Lower lobe of right lung (tissue), 2 donors: ENCODE results near the gene NCLN. TPM values are rescaled to one million over a fixed set of nuclear protein-coding genes. Genes with fewer than 3 reads are reported as not detected.

Experiments used
- ATAC-seq, 2 donors: fragments of 200-7000 bp; cut with Tn5 transposase; one replicate each; pipeline ENCODE4 v1.9.1; 2020 to 2022; ENCODE audit warnings: mild to moderate bottlenecking in 2 of 2, moderate library complexity in 2 of 2
- DNase-seq: peaks from one replicate; pipeline ENCODE4 v3.0.0-alpha.2; 2020
- H3K27ac ChIP-seq: fragments of 200-600 bp; one replicate; pipeline ENCODE4 v1.8.0; 2022
- H3K27me3 ChIP-seq: fragments of 200-600 bp; one replicate; pipeline ENCODE4 v1.8.0; 2022; ENCODE audit warnings: low read depth
- H3K36me3 ChIP-seq: fragments of 200-600 bp; one replicate; pipeline ENCODE4 v1.8.0; 2022; ENCODE audit warnings: mild to moderate bottlenecking
- H3K4me1 ChIP-seq: fragments of 200-600 bp; one replicate; pipeline ENCODE4 v1.8.0; 2022
- H3K4me3 ChIP-seq: fragments of 200-600 bp; one replicate; pipeline ENCODE4 v1.8.0; 2022; ENCODE audit warnings: mild to moderate bottlenecking
- H3K9me3 ChIP-seq: fragments of 200-600 bp; one replicate; pipeline ENCODE4 v1.8.0; 2022
- intact Hi-C: fragments of 100-400 bp; cut with DNase I; formaldehyde crosslinking; loops from one replicate; pipeline ENCODE4 v1.11.0; 2022
- long read RNA-seq: library from polyadenylated mRNA; unstranded; transcript quantifications from one replicate; pipeline ENCODE4 v2.0.0, GENCODE V29; 2021
- total RNA-seq: library from RNA; stranded (reverse); fragmentation: NEBNext Ultra II Directional; extraction: Animal tissue kit (Norgen Biotek cat#: 25700); gene quantifications from one replicate; pipeline ENCODE4 v1.2.1, GENCODE V29; 2021
- TF ChIP-seq, protein P1 (sequence below): fragments of 200-600 bp; IDR thresholded peaks from one replicate; pipeline ENCODE4 v1.8.0; 2022; ENCODE audit warnings: antibody characterized with exemption, mild to moderate bottlenecking
- donor health status: DM: no; HTN: yes; CAD: no; lungs with severe emphysema.

The NCLN gene
- total RNA-seq = 68.8 TPM
- long read RNA-seq, full-length matches to known transcripts = 30 of 116 reads
- long read RNA-seq, partial matches to known transcripts = 65 of 116 reads
- long read RNA-seq, other reads (novel, unspliced or antisense) = 21 of 116 reads

DNA sequence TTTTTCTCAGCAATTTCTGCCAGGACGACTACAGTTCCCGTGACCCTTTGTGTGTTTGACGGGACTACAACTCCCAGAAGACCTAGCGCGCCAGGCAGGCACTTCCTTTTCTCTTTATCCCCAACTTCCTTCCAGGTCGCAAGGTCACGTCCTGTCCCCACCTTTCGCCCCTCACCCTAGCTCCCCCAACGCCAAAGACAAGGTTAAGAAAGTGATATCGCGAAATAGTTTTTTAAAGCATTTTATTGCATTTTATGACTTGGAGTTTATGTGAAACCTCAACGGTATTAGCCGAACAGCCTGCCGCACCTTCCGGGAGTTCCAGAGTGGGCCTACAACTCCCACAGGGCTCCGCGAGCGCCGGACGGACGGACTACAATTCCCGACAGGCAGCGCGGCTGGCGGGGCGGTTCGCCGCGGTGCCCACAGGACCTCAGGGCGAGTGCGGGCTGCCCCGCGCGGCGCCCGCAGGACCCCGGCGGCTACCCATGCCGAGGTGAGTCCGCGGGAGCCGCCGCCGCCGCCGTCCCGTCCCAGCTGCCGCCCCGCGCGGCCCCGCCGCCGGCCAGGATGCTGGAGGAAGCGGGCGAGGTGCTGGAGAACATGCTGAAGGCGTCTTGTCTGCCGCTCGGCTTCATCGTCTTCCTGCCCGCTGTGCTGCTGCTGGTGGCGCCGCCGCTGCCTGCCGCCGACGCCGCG is at the start of gene NCLN:
Gene NCLN, plus strand, starts transcription at position 470 of the 699 bp plus-strand sequence. Its CDS starts 101 bp downstream, at position 571.
- peaks cover 48% of the 10 kb centered on the region for H3K4me1 ChIP-seq
- ATAC-seq (peak; percentile 95 to 96), DNase-seq (peak; percentile 97)

DNA sequence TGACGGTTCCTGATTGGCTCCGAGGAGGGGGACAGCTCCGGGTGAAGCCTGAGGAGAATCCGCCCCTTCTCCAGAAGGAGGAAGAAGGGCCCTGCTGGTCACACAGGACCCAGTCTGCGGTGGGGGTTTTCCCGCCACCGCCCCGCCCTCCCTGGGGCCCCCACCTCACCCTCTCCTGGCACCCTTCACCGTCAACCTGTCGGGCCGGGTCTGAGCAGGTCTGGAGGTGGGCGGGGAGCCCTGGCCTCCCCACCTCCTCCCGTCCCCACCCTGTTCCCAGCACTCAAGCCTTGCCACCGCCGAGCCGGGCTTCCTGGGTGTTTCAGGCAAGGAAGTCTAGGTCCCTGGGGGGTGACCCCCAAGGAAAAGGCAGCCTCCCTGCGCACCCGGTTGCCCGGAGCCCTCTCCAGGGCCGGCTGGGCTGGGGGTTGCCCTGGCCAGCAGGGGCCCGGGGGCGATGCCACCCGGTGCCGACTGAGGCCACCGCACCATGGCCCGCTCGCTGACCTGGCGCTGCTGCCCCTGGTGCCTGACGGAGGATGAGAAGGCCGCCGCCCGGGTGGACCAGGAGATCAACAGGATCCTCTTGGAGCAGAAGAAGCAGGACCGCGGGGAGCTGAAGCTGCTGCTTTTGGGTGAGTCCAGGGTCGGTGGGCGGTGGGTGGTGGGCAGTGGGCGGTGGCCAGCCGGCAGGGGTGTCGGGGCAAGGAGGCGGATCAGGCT is 49.6 kb upstream of the NCLN start, which contains the start of gene GNA15:
Gene GNA15, plus strand, starts transcription at position 73 of the 723 bp plus-strand sequence. Its CDS starts 418 bp downstream, at position 491.
- Histone ChIP-seq H3K36me3 (no peaks in the 10 kb centered on the region), H3K27me3 (no peaks in the 10 kb centered on the region), H3K4me1 (peaks cover 37% of the 10 kb centered on the region), H3K4me3 (peak within 1 kb of the TSS; percentile 62), H3K27ac (peak within 1 kb of the TSS; percentile 80), H3K9me3 (no peaks in the 10 kb centered on the region)
- TF ChIP-seq, protein P1, sequence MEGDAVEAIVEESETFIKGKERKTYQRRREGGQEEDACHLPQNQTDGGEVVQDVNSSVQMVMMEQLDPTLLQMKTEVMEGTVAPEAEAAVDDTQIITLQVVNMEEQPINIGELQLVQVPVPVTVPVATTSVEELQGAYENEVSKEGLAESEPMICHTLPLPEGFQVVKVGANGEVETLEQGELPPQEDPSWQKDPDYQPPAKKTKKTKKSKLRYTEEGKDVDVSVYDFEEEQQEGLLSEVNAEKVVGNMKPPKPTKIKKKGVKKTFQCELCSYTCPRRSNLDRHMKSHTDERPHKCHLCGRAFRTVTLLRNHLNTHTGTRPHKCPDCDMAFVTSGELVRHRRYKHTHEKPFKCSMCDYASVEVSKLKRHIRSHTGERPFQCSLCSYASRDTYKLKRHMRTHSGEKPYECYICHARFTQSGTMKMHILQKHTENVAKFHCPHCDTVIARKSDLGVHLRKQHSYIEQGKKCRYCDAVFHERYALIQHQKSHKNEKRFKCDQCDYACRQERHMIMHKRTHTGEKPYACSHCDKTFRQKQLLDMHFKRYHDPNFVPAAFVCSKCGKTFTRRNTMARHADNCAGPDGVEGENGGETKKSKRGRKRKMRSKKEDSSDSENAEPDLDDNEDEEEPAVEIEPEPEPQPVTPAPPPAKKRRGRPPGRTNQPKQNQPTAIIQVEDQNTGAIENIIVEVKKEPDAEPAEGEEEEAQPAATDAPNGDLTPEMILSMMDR = no peak
- ATAC-seq = peak; percentile 91 to 93
- peak; percentile 81 for DNase-seq
- intact Hi-C loops = no loop called here

More for the DNA sequence above, at the start of gene NCLN:
- Histone ChIP-seq H3K27ac (peak within 1 kb of the TSS; percentile 80), H3K27me3 (no peaks in the 10 kb centered on the region), H3K4me3 (peak within 1 kb of the TSS; percentile 98), H3K9me3 (no peaks in the 10 kb centered on the region), H3K36me3 (peaks cover 3% of the 10 kb centered on the region)
- intact Hi-C loops = no loop called here
- TF ChIP-seq, protein P1 = no peak

DNA sequence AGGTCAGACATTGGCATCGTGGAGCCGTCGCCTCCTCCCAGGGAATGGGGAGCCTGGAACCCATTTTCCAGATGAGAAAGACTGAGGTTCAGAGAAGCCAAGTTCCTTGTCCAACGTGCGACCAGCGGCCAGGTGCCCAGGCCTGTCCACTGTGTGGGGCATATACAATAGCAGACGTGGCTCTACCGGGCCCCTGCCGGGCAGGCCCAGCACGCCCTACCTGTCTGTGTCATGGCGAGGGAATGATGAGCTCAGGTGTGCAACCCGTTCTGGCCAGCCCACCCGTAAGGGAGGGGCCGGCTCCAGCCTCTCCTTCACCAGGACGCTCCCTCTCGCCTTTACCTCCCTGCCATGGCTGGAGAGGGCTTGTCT is 49.1 kb upstream of the NCLN start:
- Histone ChIP-seq H3K9me3 (no peaks in the 10 kb centered on the region), H3K4me3 (peak overlapping the region; percentile 62), H3K27me3 (no peaks in the 10 kb centered on the region), H3K36me3 (no peaks in the 10 kb centered on the region), H3K4me1 (peaks cover 41% of the 10 kb centered on the region), H3K27ac (peak overlapping the region; percentile 80)
- ATAC-seq = peak; percentile 6 to 43
- intact Hi-C loops = no loop called here
- TF ChIP-seq, protein P1 = no peak
- DNase-seq = no peak

DNA sequence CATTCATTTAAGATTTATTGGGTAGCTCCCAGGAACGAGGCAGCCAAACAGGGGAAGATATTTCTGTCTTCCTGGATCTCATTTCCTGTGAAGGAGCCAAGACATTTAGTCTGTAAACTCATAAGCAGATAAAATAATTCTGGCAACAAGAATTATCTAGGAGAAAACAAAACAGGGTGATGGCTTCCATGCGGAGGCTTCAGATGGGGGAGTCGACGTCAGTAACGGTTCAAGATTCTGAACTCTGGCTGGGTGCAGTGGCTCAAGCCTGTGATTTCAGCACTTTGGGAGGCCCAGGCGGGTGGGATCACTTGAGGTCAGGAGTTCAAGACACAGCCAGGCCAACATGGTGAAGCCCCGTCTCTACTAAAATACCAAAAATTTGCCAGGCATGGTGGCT is 48.6 kb upstream of the NCLN start:
- DNase-seq = no peak
- no peak for ATAC-seq
- Histone ChIP-seq H3K27me3 (no peaks in the 10 kb centered on the region), H3K4me3 (peak overlapping the region; percentile 62), H3K27ac (peak overlapping the region; percentile 80), H3K9me3 (no peaks in the 10 kb centered on the region), H3K36me3 (no peaks in the 10 kb centered on the region), H3K4me1 (peaks cover 45% of the 10 kb centered on the region)
- intact Hi-C loops = no loop called here
- TF ChIP-seq, protein P1 = no peak

- Histone ChIP-seq H3K4me3 (no peak overlapping the region), H3K27me3 (no peaks in the 10 kb centered on the region), H3K27ac (no peak overlapping the region), H3K36me3 (no peaks in the 10 kb centered on the region), H3K9me3 (no peaks in the 10 kb centered on the region), H3K4me1 (peaks cover 54% of the 10 kb centered on the region)
- DNase-seq (no peak), ATAC-seq (no peak)
- intact Hi-C loops = no loop called here
- TF ChIP-seq, protein P1 = no peak
These were observed 47.5 kb upstream of the NCLN start for GRCh38 chr19:3138268-3138667.
